K562 (cell line): ENCODE data around the gene FBXO15. TPM values are rescaled to one million over a fixed set of nuclear protein-coding genes. Genes with fewer than 3 reads are reported as not detected.

Source experiments
- ATF1 ChIP-seq, 2 experiments: fragments of 450-650 bp in 1 of 2; IDR thresholded peaks; 2 replicates each; pipeline ENCODE4 v1.6.1; 2016; ENCODE audit warnings: missing compliant biosample characterization in 1 of 2, missing genetic modification characterization in 1 of 2
- C11orf30 ChIP-seq: fragments of 450-650 bp; IDR thresholded peaks from 2 replicates; pipeline ENCODE4 v1.6.1; 2016; ENCODE audit warnings: low read depth, mild to moderate bottlenecking
- GATAD2A ChIP-seq: fragments of 450-650 bp; IDR thresholded peaks from 2 replicates; pipeline ENCODE4 v1.6.1; 2017
- L3MBTL2 ChIP-seq: fragments of 450-650 bp; IDR thresholded peaks from 2 replicates; pipeline ENCODE4 v1.6.1; 2016; ENCODE audit warnings: mild to moderate bottlenecking, moderate library complexity
- NFE2L1 ChIP-seq: fragments of 450-650 bp; IDR thresholded peaks from 2 replicates; pipeline ENCODE4 v1.6.1; 2016; ENCODE audit warnings: missing genetic modification characterization, low read depth, mild to moderate bottlenecking, missing compliant biosample characterization, moderate library complexity, borderline replicate concordance
- RBM15 ChIP-seq: fragments of 200-400 bp; formaldehyde crosslinking; IDR thresholded peaks from 2 replicates; pipeline ENCODE4 v1.6.1; 2018; ENCODE audit warnings: mild to moderate bottlenecking, low read length, moderate library complexity; ENCODE audit not compliant: insufficient read depth
- SLC30A9 ChIP-seq: fragments of 250-450 bp; sonication (Bioruptor Pico); IDR thresholded peaks from 2 replicates; pipeline ENCODE4 v1.8.0; 2022; ENCODE audit warnings: mild to moderate bottlenecking, moderate library complexity
- TAF9B ChIP-seq: fragments of 450-650 bp; IDR thresholded peaks from 2 replicates; pipeline ENCODE4 v1.6.1; 2018; ENCODE audit warnings: mild to moderate bottlenecking; ENCODE audit not compliant: partially characterized antibody
- ZFPM2 ChIP-seq: fragments of 250-450 bp; sonication (Bioruptor Pico); IDR thresholded peaks from 2 replicates; pipeline ENCODE4 v1.5.1; 2022; ENCODE audit warnings: mild to moderate bottlenecking
- polyA plus RNA-seq, 8 experiments: library from polyadenylated mRNA; depleted of rRNA in 4 of 8; stranded (reverse) in 5 of 8; unstranded in 3 of 8; fragments of >200 nt; fragmentation: Nextera tagmentation in 2 of 8; fragmentation: Illumina TruSeq in 1 of 8; extraction: Ambion mirVana in 2 of 8; extraction: Trizol in 1 of 8; gene quantifications; 2 replicates each; pipeline versions ENCODE4 v1.2.1 to v1.2.3, GENCODE V29; 2011 to 2014; ENCODE audit warnings: inconsistent platforms in 1 of 8, missing spikeins in 1 of 8
- total RNA-seq, 7 experiments: library from RNA; depleted of rRNA in 6 of 7; stranded (reverse); fragments of >200 nt in 6 of 7; fragmentation: Illumina TruSeq in 2 of 7; extraction: Trizol in 2 of 7; gene quantifications; 2 replicates each; pipeline versions ENCODE4 v1.2.1 to v1.2.3, GENCODE V29; 2011 to 2021; ENCODE audit warnings: low replicate concordance in 1 of 7
- TF ChIP-seq, protein P1 (sequence below): fragments of 450-650 bp; IDR thresholded peaks from 2 replicates; pipeline ENCODE4 v1.6.1; 2016
- TF ChIP-seq, protein P2 (sequence below): fragments of 250-450 bp; sonication (Bioruptor Pico); IDR thresholded peaks from 2 replicates; pipeline ENCODE4 v1.5.0; 2021
- TF ChIP-seq, protein P3 (sequence below): fragments of 450-650 bp; IDR thresholded peaks from 2 replicates; pipeline ENCODE4 v1.6.1; 2016; ENCODE audit warnings: antibody characterized with exemption
- TF ChIP-seq, protein P4 (sequence below): fragments of 250-450 bp; sonication (Bioruptor Pico); IDR thresholded peaks from 2 replicates; pipeline ENCODE4 v1.4.0; 2020
- TF ChIP-seq, protein P5 (sequence below): fragments of 450-650 bp; IDR thresholded peaks from 2 replicates; pipeline ENCODE4 v1.6.1; 2017; ENCODE audit warnings: mild to moderate bottlenecking, moderate library complexity
- TF ChIP-seq, protein P6 (sequence below): fragments of 450-650 bp; IDR thresholded peaks from 2 replicates; pipeline ENCODE4 v1.6.1; 2018; ENCODE audit not compliant: partially characterized antibody
- TF ChIP-seq, protein P7 (sequence below): sonication (generic); formaldehyde crosslinking; IDR thresholded peaks from 2 replicates; pipeline ENCODE4 v1.8.1; 2023; ENCODE audit warnings: mild to moderate bottlenecking, missing genetic modification reagents, moderate library complexity

The FBXO15 gene
- total and polyA plus RNA-seq, 9 of the 15 experiments (the other 6 are each of a cell fraction or from before 2014, with no cell fraction given) = 0.07 to 0.43 (median 0.27) TPM; not detected in 1

DNA sequence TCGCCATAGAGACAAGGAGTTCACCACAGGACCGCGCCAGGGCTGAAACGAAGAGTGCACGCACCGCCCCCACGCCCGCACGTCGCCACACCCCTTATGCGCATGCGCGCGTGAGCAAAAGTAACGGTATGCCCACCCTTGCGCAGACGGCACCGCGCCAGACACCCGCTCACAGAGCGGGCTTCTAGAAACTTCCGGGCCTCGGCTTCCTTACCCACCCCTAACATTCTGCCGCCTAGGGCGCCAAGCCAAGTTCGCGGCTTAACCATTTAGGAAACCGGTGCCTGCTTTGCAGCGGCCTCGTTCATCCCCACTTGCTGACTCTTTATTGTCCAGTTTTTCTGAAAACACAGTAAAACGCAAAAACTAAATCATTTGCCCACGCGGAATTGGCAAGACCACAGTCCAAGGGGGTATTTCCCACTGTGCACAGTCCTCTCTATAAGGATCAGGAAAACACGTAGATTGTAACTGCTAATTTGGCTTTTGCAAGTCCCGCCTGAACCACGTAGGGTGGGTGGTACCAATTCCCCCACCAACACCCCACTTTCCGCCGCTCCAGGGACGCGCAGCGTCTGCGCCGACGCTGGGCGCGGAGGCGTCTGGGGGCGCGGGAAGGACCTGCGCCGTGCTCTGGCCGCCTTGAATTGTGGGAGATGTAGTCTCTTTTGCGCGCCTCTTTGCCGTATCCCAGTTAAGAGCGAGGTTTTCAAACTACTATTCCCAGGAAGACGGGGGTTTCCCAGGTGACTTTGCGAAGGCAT lies at the start of gene FBXO15, which contains the start of gene TIMM21 (continued):
- TF ChIP-seq, protein P1, sequence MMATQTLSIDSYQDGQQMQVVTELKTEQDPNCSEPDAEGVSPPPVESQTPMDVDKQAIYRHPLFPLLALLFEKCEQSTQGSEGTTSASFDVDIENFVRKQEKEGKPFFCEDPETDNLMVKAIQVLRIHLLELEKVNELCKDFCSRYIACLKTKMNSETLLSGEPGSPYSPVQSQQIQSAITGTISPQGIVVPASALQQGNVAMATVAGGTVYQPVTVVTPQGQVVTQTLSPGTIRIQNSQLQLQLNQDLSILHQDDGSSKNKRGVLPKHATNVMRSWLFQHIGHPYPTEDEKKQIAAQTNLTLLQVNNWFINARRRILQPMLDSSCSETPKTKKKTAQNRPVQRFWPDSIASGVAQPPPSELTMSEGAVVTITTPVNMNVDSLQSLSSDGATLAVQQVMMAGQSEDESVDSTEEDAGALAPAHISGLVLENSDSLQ = no peak
- TF ChIP-seq, protein P2, sequence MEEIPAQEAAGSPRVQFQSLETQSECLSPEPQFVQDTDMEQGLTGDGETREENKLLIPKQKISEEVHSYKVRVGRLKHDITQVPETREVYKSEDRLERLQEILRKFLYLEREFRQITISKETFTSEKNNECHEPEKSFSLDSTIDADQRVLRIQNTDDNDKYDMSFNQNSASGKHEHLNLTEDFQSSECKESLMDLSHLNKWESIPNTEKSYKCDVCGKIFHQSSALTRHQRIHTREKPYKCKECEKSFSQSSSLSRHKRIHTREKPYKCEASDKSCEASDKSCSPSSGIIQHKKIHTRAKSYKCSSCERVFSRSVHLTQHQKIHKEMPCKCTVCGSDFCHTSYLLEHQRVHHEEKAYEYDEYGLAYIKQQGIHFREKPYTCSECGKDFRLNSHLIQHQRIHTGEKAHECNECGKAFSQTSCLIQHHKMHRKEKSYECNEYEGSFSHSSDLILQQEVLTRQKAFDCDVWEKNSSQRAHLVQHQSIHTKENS = no peak
- TF ChIP-seq, protein P3, sequence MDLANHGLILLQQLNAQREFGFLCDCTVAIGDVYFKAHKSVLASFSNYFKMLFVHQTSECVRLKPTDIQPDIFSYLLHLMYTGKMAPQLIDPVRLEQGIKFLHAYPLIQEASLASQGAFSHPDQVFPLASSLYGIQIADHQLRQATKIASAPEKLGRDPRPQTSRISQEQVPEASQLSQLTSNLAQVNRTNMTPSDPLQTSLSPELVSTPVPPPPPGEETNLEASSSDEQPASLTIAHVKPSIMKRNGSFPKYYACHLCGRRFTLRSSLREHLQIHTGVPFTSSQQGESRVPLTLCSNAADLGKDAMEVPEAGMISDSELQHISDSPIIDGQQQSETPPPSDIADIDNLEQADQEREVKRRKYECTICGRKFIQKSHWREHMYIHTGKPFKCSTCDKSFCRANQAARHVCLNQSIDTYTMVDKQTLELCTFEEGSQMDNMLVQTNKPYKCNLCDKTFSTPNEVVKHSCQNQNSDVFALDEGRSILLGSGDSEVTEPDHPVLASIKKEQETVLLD = peak; percentile 97
- TF ChIP-seq ATF1 (CRISPR knock-in tag; IDR thresholded peaks at IDR 0.05) (peak; percentile 76), ATF1 (tag; IDR thresholded peaks at IDR 0.05) (peak; percentile 95), TAF9B (peak; percentile 49), GATAD2A (no peak), ZFPM2 (CRISPR knock-in tag) (no peak), RBM15 (no peak), C11orf30 (peak; percentile 98), L3MBTL2 (peak; percentile 71), NFE2L1 (tag) (no peak), SLC30A9 (CRISPR knock-in tag) (no peak)
- TF ChIP-seq, protein P4, sequence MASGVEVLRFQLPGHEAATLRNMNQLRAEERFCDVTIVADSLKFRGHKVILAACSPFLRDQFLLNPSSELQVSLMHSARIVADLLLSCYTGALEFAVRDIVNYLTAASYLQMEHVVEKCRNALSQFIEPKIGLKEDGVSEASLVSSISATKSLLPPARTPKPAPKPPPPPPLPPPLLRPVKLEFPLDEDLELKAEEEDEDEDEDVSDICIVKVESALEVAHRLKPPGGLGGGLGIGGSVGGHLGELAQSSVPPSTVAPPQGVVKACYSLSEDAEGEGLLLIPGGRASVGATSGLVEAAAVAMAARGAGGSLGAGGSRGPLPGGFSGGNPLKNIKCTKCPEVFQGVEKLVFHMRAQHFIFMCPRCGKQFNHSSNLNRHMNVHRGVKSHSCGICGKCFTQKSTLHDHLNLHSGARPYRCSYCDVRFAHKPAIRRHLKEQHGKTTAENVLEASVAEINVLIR = peak; percentile 77
- TF ChIP-seq, protein P5, sequence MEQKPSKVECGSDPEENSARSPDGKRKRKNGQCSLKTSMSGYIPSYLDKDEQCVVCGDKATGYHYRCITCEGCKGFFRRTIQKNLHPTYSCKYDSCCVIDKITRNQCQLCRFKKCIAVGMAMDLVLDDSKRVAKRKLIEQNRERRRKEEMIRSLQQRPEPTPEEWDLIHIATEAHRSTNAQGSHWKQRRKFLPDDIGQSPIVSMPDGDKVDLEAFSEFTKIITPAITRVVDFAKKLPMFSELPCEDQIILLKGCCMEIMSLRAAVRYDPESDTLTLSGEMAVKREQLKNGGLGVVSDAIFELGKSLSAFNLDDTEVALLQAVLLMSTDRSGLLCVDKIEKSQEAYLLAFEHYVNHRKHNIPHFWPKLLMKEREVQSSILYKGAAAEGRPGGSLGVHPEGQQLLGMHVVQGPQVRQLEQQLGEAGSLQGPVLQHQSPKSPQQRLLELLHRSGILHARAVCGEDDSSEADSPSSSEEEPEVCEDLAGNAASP = no peak
- TF ChIP-seq, protein P6, sequence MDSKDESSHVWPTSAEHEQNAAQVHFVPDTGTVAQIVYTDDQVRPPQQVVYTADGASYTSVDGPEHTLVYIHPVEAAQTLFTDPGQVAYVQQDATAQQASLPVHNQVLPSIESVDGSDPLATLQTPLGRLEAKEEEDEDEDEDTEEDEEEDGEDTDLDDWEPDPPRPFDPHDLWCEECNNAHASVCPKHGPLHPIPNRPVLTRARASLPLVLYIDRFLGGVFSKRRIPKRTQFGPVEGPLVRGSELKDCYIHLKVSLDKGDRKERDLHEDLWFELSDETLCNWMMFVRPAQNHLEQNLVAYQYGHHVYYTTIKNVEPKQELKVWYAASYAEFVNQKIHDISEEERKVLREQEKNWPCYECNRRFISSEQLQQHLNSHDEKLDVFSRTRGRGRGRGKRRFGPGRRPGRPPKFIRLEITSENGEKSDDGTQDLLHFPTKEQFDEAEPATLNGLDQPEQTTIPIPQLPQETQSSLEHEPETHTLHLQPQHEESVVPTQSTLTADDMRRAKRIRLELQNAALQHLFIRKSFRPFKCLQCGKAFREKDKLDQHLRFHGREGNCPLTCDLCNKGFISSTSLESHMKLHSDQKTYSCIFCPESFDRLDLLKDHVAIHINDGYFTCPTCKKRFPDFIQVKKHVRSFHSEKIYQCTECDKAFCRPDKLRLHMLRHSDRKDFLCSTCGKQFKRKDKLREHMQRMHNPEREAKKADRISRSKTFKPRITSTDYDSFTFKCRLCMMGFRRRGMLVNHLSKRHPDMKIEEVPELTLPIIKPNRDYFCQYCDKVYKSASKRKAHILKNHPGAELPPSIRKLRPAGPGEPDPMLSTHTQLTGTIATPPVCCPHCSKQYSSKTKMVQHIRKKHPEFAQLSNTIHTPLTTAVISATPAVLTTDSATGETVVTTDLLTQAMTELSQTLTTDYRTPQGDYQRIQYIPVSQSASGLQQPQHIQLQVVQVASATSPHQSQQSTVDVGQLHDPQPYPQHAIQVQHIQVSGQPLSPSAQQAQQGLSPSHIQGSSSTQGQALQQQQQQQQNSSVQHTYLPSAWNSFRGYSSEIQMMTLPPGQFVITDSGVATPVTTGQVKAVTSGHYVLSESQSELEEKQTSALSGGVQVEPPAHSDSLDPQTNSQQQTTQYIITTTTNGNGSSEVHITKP = peak; percentile 94
- TF ChIP-seq, protein P7, sequence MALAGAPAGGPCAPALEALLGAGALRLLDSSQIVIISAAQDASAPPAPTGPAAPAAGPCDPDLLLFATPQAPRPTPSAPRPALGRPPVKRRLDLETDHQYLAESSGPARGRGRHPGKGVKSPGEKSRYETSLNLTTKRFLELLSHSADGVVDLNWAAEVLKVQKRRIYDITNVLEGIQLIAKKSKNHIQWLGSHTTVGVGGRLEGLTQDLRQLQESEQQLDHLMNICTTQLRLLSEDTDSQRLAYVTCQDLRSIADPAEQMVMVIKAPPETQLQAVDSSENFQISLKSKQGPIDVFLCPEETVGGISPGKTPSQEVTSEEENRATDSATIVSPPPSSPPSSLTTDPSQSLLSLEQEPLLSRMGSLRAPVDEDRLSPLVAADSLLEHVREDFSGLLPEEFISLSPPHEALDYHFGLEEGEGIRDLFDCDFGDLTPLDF (CRISPR knock-in tag) = no peak
